HEK293 (cell line): ENCODE measurements around the gene TNS1.

Experiments used
- CTCF ChIA-PET: fragments of 350-600 bp; formaldehyde crosslinking; extraction: SDS; loops from one replicate; lab custom pipeline; 2021; ENCODE audit warnings: antibody characterized with exemption; lab: Yijun Ruan, JAX
- POLR2A ChIA-PET: fragments of 300-600 bp; formaldehyde crosslinking; extraction: SDS; loops from one replicate; lab custom pipeline; 2020; ENCODE audit warnings: antibody characterized with exemption, inconsistent platforms; lab: Yijun Ruan, JAX
- H3K27ac ChIP-seq: fragments of 200-500 bp; sonication (Bioruptor generic); 2 replicates; pipeline ENCODE4 v1.5.1; 2014; ENCODE audit warnings: low read depth, low read length, control low read depth, inconsistent platforms; ENCODE audit errors: extremely low read depth
- H3K36me3 ChIP-seq, 2 experiments: fragments of 200-500 bp in 1 of 2; sonication (Bioruptor generic) in 1 of 2; 1 replicate in 1 of 2; 2 replicates in 1 of 2; pipeline ENCODE4 v1.5.1; 2014 to 2017; ENCODE audit warnings: inconsistent platforms in 2 of 2, low read length in 2 of 2; ENCODE audit not compliant: control insufficient read depth in 2 of 2, insufficient read depth in 1 of 2
- H3K4me1 ChIP-seq: fragments of 200-500 bp; sonication (Bioruptor generic); 2 replicates; pipeline ENCODE4 v1.5.1; 2014; ENCODE audit warnings: mild to moderate bottlenecking, low read length, inconsistent platforms; ENCODE audit not compliant: control insufficient read depth, insufficient read depth
- H3K4me3 ChIP-seq: 2 replicates; pipeline ENCODE4 v1.5.1; 2011; ENCODE audit warnings: low read depth, mild to moderate bottlenecking, control low read depth, low read length, moderate library complexity
- H3K9me3 ChIP-seq: fragments of 200-500 bp; sonication (Bioruptor generic); 2 replicates; pipeline ENCODE4 v1.5.1; 2014; ENCODE audit warnings: low read depth, low read length, inconsistent platforms; ENCODE audit not compliant: control insufficient read depth, insufficient read depth
- EGR2 ChIP-seq: fragments of 450-650 bp; formaldehyde crosslinking; IDR thresholded peaks from 2 replicates; pipeline ENCODE4 v1.5.1; 2016; ENCODE audit warnings: low read depth, missing biosample characterization, missing genetic modification characterization
- GLIS1 ChIP-seq: fragments of 450-650 bp; formaldehyde crosslinking; IDR thresholded peaks from 2 replicates; pipeline ENCODE4 v1.5.1; 2016; ENCODE audit warnings: missing biosample characterization, missing genetic modification characterization
- KLF1 ChIP-seq: fragments of 450-650 bp; formaldehyde crosslinking; IDR thresholded peaks from 2 replicates; pipeline ENCODE4 v1.5.1; 2016; ENCODE audit warnings: missing biosample characterization, missing genetic modification characterization
- MYNN ChIP-seq: fragments of 450-650 bp; formaldehyde crosslinking; IDR thresholded peaks from 2 replicates; pipeline ENCODE4 v1.5.1; 2016; ENCODE audit warnings: missing biosample characterization, missing genetic modification characterization, borderline replicate concordance
- TRIM28 ChIP-seq: IDR thresholded peaks from 2 replicates; pipeline ENCODE4 v1.6.1; 2011; ENCODE audit warnings: low read length, control low read depth, borderline replicate concordance
- ZBTB1 ChIP-seq: fragments of 450-650 bp; formaldehyde crosslinking; IDR thresholded peaks from 2 replicates; pipeline ENCODE4 v1.5.1; 2016; ENCODE audit warnings: missing biosample characterization, missing genetic modification characterization
- ZFHX2 ChIP-seq: fragments of 450-650 bp; formaldehyde crosslinking; conservative IDR thresholded peaks from 2 replicates; pipeline ENCODE4 v1.5.1; 2016; ENCODE audit warnings: missing biosample characterization, missing genetic modification characterization
- ZNF175 ChIP-seq: fragments of 450-650 bp; formaldehyde crosslinking; IDR thresholded peaks from 2 replicates; pipeline ENCODE4 v1.5.1; 2016; ENCODE audit warnings: missing biosample characterization, missing genetic modification characterization
- ZNF24 ChIP-seq: fragments of 450-650 bp; formaldehyde crosslinking; IDR thresholded peaks from 2 replicates; pipeline ENCODE4 v1.5.1; 2016; ENCODE audit warnings: missing biosample characterization, missing genetic modification characterization
- ZNF398 ChIP-seq: fragments of 450-650 bp; formaldehyde crosslinking; IDR thresholded peaks from 2 replicates; pipeline ENCODE4 v1.5.1; 2017; ENCODE audit warnings: missing biosample characterization, missing genetic modification characterization
- ZNF404 ChIP-seq: fragments of 450-650 bp; formaldehyde crosslinking; IDR thresholded peaks from 2 replicates; pipeline ENCODE4 v1.5.1; 2017; ENCODE audit warnings: missing biosample characterization, missing genetic modification characterization
- ZNF423 ChIP-seq: fragments of 450-650 bp; formaldehyde crosslinking; IDR thresholded peaks from 2 replicates; pipeline ENCODE4 v1.5.1; 2016; ENCODE audit warnings: missing biosample characterization, missing genetic modification characterization
- ZNF624 ChIP-seq: fragments of 450-650 bp; formaldehyde crosslinking; IDR thresholded peaks from 2 replicates; pipeline ENCODE4 v1.5.1; 2017; ENCODE audit warnings: missing biosample characterization, missing genetic modification characterization
- TF ChIP-seq, protein P1 (sequence below): fragments of 450-650 bp; formaldehyde crosslinking; IDR thresholded peaks from 2 replicates; pipeline ENCODE4 v1.5.1; 2016; ENCODE audit warnings: missing biosample characterization, missing genetic modification characterization, borderline replicate concordance

Gene TNS1

GRCh38 chr2:218010140-218010983 lies 7.6 kb upstream of the TNS1 start (continued):
- TF ChIP-seq ZBTB1 (tag by site-specific recombination) (no peak), KLF1 (tag by site-specific recombination) (peak; percentile 37; the same call in 1 of the 2 replicates)

DNA sequence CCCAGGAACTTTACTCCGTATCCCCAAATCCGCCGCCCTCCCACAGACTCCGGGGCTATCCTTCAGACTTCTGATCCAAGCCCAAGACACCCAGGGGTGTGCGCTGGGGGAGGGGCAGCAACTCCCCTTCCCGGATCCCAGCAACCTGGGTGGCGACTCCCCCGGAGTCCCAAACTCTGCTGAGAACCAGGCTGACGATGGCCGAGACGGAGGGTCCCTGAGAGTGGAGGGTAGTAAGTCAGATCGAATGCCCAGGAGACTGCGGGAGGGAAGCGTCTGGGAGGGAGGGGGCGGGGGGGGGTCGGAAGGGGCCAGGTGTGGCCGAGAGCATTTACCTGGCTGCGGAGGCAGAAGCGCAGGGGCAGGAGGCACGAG lies 7.0 kb upstream of the TNS1 start:
- peaks cover 7% of the 10 kb centered on the region for H3K4me1 ChIP-seq
- POLR2A ChIA-PET, result no interaction called here
- H3K27ac ChIP-seq, result peak overlapping the region; percentile 4; the same call in 1 of the 2 replicates
- no peaks in the 10 kb centered on the region for H3K36me3 ChIP-seq
- peak overlapping the region; percentile 42 for H3K4me3 ChIP-seq
- TF ChIP-seq ZNF624, result no peak
- TF ChIP-seq ZNF404 (tag by site-specific recombination), result no peak
- TF ChIP-seq, protein P1, sequence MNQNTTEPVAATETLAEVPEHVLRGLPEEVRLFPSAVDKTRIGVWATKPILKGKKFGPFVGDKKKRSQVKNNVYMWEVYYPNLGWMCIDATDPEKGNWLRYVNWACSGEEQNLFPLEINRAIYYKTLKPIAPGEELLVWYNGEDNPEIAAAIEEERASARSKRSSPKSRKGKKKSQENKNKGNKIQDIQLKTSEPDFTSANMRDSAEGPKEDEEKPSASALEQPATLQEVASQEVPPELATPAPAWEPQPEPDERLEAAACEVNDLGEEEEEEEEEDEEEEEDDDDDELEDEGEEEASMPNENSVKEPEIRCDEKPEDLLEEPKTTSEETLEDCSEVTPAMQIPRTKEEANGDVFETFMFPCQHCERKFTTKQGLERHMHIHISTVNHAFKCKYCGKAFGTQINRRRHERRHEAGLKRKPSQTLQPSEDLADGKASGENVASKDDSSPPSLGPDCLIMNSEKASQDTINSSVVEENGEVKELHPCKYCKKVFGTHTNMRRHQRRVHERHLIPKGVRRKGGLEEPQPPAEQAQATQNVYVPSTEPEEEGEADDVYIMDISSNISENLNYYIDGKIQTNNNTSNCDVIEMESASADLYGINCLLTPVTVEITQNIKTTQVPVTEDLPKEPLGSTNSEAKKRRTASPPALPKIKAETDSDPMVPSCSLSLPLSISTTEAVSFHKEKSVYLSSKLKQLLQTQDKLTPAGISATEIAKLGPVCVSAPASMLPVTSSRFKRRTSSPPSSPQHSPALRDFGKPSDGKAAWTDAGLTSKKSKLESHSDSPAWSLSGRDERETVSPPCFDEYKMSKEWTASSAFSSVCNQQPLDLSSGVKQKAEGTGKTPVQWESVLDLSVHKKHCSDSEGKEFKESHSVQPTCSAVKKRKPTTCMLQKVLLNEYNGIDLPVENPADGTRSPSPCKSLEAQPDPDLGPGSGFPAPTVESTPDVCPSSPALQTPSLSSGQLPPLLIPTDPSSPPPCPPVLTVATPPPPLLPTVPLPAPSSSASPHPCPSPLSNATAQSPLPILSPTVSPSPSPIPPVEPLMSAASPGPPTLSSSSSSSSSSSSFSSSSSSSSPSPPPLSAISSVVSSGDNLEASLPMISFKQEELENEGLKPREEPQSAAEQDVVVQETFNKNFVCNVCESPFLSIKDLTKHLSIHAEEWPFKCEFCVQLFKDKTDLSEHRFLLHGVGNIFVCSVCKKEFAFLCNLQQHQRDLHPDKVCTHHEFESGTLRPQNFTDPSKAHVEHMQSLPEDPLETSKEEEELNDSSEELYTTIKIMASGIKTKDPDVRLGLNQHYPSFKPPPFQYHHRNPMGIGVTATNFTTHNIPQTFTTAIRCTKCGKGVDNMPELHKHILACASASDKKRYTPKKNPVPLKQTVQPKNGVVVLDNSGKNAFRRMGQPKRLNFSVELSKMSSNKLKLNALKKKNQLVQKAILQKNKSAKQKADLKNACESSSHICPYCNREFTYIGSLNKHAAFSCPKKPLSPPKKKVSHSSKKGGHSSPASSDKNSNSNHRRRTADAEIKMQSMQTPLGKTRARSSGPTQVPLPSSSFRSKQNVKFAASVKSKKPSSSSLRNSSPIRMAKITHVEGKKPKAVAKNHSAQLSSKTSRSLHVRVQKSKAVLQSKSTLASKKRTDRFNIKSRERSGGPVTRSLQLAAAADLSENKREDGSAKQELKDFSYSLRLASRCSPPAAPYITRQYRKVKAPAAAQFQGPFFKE, result no peak
- TF ChIP-seq TRIM28, result no peak
- TF ChIP-seq GLIS1 (tag by site-specific recombination), result peak; percentile 59
- no peak for TF ChIP-seq MYNN (tag by site-specific recombination)
- 0 out of 2 replicates have a peak, but pooled peaks have one; percentile 17 for TF ChIP-seq ZNF423 (tag by site-specific recombination)
- TF ChIP-seq, all 188 proteins: peak for 2
- H3K9me3 ChIP-seq, result no peaks in the 10 kb centered on the region
- CTCF ChIA-PET, result interaction anchor here (0.9 to 2.1 kb wide), 2 partner anchors 16 to 25 kb away, joined by 5 to 9 read pairs; no protein-coding TSS in a partner anchor

DNA sequence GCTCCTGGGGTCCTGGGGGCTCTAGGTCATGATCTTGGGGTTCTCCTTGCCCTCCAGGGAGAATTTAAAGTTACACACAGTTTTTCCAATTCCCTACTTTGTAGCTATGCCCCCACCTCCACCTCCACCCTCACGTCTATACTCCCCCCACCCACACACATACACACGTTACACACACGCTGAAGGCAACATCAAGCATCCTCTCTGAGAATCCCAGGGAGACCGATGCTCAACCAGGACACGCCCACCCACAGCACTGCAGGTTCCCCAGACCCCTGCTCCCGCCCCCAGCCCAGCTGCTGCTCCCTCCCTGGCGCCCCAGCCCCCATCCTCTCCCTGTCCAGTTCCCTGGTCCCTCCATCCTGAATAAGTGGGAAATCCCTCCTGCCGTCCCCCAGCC lies 6.4 kb upstream of the TNS1 start:
- no peaks in the 10 kb centered on the region for H3K9me3 ChIP-seq
- no peak overlapping the region for H3K4me3 ChIP-seq
- CTCF ChIA-PET, result interaction anchor here (0.9 to 2.1 kb wide), 3 partner anchors 15 to 26 kb away, joined by 4 to 9 read pairs (median 5); no protein-coding TSS in a partner anchor
- no peak overlapping the region for H3K27ac ChIP-seq
- no peaks in the 10 kb centered on the region for H3K36me3 ChIP-seq
- TF ChIP-seq ZNF175, result no peak
- TF ChIP-seq ZNF398 (tag by site-specific recombination), result peak; percentile 60
- TF ChIP-seq ZNF24 (tag by site-specific recombination), result no peak
- TF ChIP-seq TRIM28, result no peak
- peak; percentile 84 for TF ChIP-seq ZFHX2
- TF ChIP-seq EGR2 (tag by site-specific recombination), result peak; percentile 84
- POLR2A ChIA-PET, result no interaction called here
- H3K4me1 ChIP-seq, result peaks cover 7% of the 10 kb centered on the region
